Stomach smooth muscle (tissue), 2 donors: ENCODE measurements around the gene ANXA4.
A peak's percentile ranks its signal among the peaks of the same experiment; 100 is the strongest.

Experiments
- H3K27ac ChIP-seq: one replicate; pipeline ENCODE4 v1.7.0; 2013; ENCODE audit warnings: mild to moderate bottlenecking, low read length, inconsistent platforms
- H3K27me3 ChIP-seq, 2 donors: one replicate each; pipeline ENCODE4 v1.7.0; 2013; ENCODE audit warnings: low read length in 2 of 2; ENCODE audit not compliant: insufficient read depth in 2 of 2, control insufficient read depth in 1 of 2
- H3K36me3 ChIP-seq, 2 donors: one replicate each; pipeline ENCODE4 v1.7.0; 2013; ENCODE audit warnings: low read length in 2 of 2; ENCODE audit not compliant: control insufficient read depth in 2 of 2, insufficient read depth in 2 of 2
- H3K4me1 ChIP-seq: one replicate; pipeline ENCODE4 v1.7.0; 2013; ENCODE audit warnings: low read length; ENCODE audit not compliant: control insufficient read depth, insufficient read depth
- H3K4me3 ChIP-seq, 2 donors: one replicate each; pipeline ENCODE4 v1.7.0; 2013; ENCODE audit warnings: low read length in 2 of 2
- H3K9ac ChIP-seq, 2 donors: one replicate each; pipeline ENCODE4 v1.7.0; 2013; ENCODE audit warnings: low read length in 2 of 2, mild to moderate bottlenecking in 1 of 2
- H3K9me3 ChIP-seq, 2 donors: one replicate each; pipeline ENCODE4 v1.7.0; 2013; ENCODE audit warnings: low read length in 2 of 2; ENCODE audit not compliant: control insufficient read depth in 2 of 2
- donor health status: healthy.
- donor health status: Pancreatic carcinoma.

Gene ANXA4

DNA sequence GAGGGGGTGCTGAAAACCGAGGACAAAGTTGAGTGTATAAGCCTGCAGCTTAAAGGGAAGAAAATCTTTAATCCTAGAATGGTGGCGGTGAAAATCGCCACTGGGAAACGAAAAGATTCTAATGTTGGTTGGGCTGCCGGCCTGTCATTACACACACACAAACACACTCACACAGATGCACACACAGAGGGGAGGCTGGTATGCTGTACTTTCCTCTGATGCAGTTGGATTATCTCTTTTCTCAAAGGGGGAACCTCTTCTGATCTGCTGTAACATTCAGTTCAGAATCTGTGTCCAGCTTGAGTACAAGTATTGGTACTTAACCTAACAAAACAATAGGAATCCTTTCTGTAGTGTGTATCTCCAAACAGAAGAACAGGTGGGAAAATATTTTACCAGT, 39.0 kb downstream of the ANXA4 start:
- H3K9ac ChIP-seq, result no peak overlapping the region
- H3K4me3 ChIP-seq, result no peak overlapping the region
- H3K27me3 ChIP-seq, result no peaks in the 10 kb centered on the region
- peaks cover 4% of the 10 kb centered on the region for H3K4me1 ChIP-seq
- no peaks in the 10 kb centered on the region for H3K9me3 ChIP-seq
- no peak overlapping the region for H3K27ac ChIP-seq
- no peaks in the 10 kb centered on the region for H3K36me3 ChIP-seq

DNA sequence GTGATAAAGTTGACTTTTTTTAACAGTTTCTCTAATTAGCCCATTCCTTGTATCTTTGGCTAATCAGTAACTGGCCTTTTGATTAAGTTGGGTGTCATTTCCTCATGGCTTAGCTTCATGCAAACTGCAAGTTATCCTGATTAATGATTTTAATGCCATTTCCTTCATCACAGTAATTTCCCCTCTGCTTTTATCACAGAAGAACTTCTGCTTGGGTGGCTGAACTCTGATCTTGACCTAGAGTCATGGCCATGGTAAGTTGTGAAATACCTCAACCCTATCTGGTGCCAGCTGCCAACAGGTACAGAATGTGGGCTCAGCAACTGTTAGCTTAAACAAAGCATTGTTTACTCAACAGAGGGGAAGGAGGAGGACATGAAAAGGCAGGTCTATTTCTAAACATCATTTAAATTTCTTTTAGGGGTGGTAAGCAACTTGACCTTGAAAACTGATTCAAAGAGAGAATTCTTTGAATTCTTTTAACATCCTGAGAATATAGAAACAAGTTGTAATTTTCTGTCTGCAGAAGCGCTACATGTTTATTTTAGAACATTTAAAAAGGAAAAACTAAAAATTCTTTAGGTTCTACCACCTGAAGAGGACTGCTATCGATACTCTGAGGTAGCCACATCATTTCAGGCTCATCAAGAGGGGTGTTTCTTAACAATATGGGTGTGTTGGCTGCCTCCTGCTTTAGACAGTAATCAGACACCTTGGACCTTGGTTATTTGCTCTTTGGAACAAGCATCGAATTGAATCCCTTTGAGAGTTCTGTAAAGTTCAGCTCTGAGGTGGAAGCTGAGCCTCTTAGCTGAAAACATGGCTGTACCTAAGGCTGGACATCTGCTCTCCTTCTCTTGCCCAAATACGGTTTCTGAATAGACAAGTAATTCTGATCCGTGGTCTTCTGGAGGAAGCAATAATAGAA, 39.7 kb downstream of the ANXA4 start:
- H3K4me3 ChIP-seq, result no peak overlapping the region
- H3K27me3 ChIP-seq, result no peaks in the 10 kb centered on the region
- H3K9me3 ChIP-seq, result no peaks in the 10 kb centered on the region
- H3K9ac ChIP-seq, result no peak overlapping the region
- peaks cover 4% of the 10 kb centered on the region for H3K4me1 ChIP-seq
- no peak overlapping the region for H3K27ac ChIP-seq
- no peaks in the 10 kb centered on the region for H3K36me3 ChIP-seq

DNA sequence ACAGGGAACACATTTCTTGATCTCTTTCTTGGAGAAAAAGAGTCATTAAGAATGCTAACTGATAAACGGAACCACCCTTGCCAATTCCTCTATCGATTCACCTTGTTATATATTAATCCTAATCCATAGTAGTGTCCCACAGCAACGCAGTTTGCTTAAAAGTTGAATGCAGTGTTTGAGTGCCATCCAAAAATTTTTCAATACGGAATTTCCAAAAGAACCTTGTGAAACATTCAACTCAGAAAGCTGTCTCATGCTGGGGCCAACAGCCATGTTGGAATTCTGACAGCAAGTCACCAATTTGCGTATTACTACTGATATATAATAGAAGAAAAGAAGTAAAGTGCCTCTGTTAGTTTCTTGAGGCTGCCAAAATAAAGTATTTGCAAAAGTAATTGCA, 42.3 kb downstream of the ANXA4 start:
- peaks cover 4 to 5% of the 10 kb centered on the region in 2 donors for H3K36me3 ChIP-seq
- no peaks in the 10 kb centered on the region for H3K27me3 ChIP-seq
- no peak overlapping the region for H3K9ac ChIP-seq
- no peak overlapping the region for H3K4me3 ChIP-seq
- no peak overlapping the region for H3K27ac ChIP-seq
- no peaks in the 10 kb centered on the region for H3K9me3 ChIP-seq
- H3K4me1 ChIP-seq, result peaks cover 5% of the 10 kb centered on the region

DNA sequence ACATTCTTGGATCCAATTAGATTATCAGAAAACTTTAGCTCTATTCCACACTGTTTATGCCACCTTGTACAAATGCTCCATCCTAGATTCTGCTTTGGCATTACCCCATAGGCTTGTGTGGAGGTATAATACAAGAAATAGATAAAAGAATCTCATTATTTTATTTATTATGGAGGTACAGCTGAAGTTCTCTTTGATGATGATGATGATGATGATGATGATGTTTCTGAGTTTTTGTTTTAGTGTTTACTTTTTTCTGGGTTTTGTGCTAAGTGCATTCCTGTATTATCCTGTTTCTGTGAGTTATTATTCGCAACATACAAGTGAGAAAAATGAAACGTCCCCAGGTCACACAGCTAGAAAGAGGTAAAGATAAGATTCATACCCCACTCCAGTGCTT, 43.4 kb downstream of the ANXA4 start:
- no peaks in the 10 kb centered on the region for H3K9me3 ChIP-seq
- H3K36me3 ChIP-seq, result peaks cover 4 to 5% of the 10 kb centered on the region in 2 donors
- H3K4me3 ChIP-seq, result no peak overlapping the region
- no peaks in the 10 kb centered on the region for H3K27me3 ChIP-seq
- no peak overlapping the region for H3K27ac ChIP-seq
- peaks cover 10% of the 10 kb centered on the region for H3K4me1 ChIP-seq
- no peak overlapping the region for H3K9ac ChIP-seq

DNA sequence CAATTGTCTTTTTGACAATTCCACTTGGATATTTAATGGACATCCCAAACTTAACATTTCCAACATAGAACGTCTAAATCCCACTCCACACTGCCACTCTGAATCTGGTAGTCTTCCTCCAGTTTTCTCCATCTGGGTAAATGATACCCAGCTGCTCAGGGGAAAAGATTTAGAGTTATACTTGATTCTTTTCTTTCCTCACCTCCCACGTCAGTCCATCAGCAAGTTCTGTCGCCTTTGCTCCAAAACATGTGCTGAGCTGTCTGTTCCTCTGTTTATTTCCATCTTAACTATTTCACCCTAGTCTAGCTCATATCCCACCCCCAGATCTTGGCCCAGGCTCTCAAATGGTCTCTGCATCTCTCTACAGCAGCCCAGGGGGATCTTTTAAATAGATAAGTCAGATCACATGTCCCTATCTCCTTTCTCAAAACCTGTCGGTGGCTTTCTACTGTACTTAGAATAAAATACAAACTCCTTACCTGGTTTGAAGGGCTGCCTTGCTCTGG, 44.2 kb downstream of the ANXA4 start:
- H3K27ac ChIP-seq, result no peak overlapping the region

DNA sequence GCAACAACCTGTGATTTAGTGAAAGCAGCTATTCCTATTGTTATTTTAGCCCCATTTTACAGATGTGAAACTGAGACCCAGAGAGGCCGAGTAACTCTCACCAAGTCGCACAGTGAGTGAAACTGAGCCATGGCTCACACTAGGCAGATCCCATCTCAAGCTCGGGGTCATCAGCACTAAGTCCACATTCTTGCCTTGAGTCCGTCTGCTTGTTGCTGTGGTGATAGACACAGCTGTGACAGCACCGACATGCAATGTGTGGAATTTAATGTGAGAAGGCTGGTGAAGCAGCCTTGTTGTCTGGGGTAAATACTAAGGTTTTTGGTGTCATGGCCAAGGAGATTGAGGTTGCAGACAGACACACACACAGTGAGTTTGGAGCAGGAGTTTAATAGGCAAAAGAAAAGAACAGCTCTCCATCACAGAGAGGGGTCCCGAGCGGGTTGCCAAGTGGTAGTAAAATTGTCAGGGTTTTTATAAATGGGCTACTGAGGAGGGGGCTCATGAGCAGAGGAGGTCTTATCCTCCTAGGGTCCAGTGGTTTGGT, 47.3 kb downstream of the ANXA4 start:
- Histone ChIP-seq H3K36me3 (peaks cover 4 to 5% of the 10 kb centered on the region in 2 donors), H3K9me3 (no peaks in the 10 kb centered on the region), H3K4me3 (no peak overlapping the region), H3K9ac (no peak overlapping the region), H3K4me1 (peaks cover 12% of the 10 kb centered on the region), H3K27me3 (no peaks in the 10 kb centered on the region), H3K27ac (peak overlapping the region; percentile 18)

More for the DNA sequence above, 44.2 kb downstream of the ANXA4 start:
- peaks cover 12% of the 10 kb centered on the region for H3K4me1 ChIP-seq
- H3K4me3 ChIP-seq, result no peak overlapping the region
- no peaks in the 10 kb centered on the region for H3K9me3 ChIP-seq
- H3K27me3 ChIP-seq, result no peaks in the 10 kb centered on the region
- H3K36me3 ChIP-seq, result peaks cover 4 to 5% of the 10 kb centered on the region in 2 donors
- no peak overlapping the region for H3K9ac ChIP-seq

DNA sequence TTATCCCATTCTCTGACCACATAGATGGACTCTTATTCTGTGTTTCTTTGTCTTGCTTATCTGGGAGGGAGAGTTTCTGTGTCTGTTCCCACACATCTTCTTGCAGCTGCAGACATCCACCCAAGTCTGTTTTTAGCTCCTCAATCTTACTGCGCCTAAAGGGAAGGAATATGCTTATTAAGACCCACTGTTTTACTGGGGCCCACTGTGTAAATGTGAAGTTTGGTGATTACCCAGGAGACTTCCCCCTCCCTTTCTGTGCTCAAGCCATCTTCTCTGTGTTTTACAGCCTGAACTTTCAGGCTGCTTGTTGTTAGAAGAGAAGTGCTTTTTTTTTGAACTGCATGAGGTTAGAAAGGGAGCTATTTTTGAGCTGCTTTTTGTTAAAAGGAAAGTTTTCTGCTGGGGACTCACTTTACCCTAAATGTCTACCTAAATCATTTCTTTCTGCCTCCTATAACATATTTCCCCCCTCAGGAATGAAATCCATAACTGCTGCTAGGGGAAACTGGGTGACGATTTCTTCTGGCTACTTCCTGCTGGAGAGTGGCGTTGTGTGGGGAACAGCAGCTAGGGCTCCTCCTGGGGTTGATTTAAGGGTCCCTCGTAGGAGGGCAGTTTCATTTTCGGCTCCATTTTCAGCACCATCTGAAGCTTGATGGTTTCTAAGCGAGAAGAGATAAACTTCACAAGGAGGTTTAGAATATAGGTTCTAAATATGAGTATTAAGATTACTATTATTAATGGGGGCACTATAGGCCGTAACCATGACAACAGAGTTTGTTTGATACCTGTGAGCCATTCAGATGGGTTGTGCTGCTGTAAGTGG, 48.1 kb downstream of the ANXA4 start:
- no peaks in the 10 kb centered on the region for H3K27me3 ChIP-seq
- H3K36me3 ChIP-seq, result peaks cover 4 to 5% of the 10 kb centered on the region in 2 donors
- H3K9ac ChIP-seq, result peak overlapping the region; percentile 35 to 55
- peak overlapping the region; percentile 18 for H3K27ac ChIP-seq
- peak overlapping the region; percentile 58 for H3K4me3 ChIP-seq
- peaks cover 12% of the 10 kb centered on the region for H3K4me1 ChIP-seq
- H3K9me3 ChIP-seq, result no peaks in the 10 kb centered on the region

DNA sequence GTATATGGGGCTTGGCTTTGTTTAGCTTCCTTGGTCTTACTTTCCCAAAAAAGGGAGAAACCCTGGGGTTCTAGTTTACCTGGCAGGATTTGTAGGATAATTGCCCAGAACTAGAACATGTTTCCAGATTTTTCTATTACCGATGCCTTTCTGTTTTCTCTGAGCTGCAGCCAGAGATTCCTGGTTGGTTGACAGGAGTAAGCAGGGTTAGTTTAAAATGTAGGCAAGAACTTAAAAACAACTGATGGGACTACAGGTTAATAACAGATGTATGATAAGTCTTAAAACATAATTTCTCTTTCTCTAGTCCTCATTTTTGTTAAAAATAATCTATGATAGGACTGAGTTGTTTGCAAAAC, 48.6 kb downstream of the ANXA4 start:
- H3K9ac ChIP-seq, result peak overlapping the region; percentile 35 to 55
- no peaks in the 10 kb centered on the region for H3K9me3 ChIP-seq
- H3K27me3 ChIP-seq, result no peaks in the 10 kb centered on the region
- H3K4me3 ChIP-seq, result peak overlapping the region; percentile 58
- peaks cover 4 to 5% of the 10 kb centered on the region in 2 donors for H3K36me3 ChIP-seq
- H3K4me1 ChIP-seq, result peaks cover 12% of the 10 kb centered on the region
- peak overlapping the region; percentile 18 for H3K27ac ChIP-seq

DNA sequence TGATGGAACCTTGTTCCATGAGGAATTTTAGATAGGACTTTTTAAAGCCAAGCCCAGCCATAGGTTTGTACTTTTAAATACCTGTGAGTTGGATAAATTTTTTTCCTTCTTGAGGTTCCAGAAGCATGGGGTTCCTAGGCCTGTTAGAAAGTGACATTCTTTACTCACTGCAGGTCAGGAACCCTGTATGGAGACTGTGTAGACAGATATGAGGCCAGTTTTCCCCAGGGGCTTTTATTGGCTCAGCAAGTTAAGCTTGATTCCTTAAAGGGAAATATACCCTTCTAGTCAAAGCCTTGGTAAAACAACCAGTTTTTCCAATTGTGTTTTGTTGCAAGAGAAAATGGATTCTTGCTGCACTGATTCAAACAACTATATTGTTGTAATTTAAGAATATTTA, 49.1 kb downstream of the ANXA4 start:
- no peaks in the 10 kb centered on the region for H3K9me3 ChIP-seq
- no peak overlapping the region for H3K4me3 ChIP-seq
- peaks cover 4 to 5% of the 10 kb centered on the region in 2 donors for H3K36me3 ChIP-seq
- no peak overlapping the region for H3K9ac ChIP-seq
- peaks cover 12% of the 10 kb centered on the region for H3K4me1 ChIP-seq
- no peaks in the 10 kb centered on the region for H3K27me3 ChIP-seq
- H3K27ac ChIP-seq, result no peak overlapping the region

DNA sequence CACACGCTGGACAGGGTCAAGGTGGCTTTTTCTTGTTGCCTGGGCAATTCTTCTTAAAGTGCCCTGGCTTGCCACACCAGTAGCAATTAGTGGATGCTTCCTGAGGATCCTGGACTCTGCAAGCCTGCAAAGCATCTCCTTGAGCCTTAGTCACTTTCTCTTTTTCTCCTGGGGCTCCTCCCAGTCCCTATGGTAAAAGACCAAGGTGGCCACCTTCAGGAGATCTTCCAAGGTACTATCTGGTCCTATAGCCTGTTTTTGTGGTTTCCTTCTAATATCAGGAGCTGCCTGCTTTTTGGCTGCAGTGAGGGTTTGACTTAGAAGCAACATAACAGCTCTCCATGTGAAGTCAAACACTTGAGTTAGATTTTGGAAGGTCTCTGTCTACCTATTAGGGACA, 54.2 kb downstream of the ANXA4 start:
- Histone ChIP-seq H3K9ac (no peak overlapping the region), H3K36me3 (no peaks in the 10 kb centered on the region), H3K27me3 (no peaks in the 10 kb centered on the region), H3K9me3 (no peaks in the 10 kb centered on the region), H3K4me1 (peaks cover 2% of the 10 kb centered on the region), H3K4me3 (no peak overlapping the region), H3K27ac (no peak overlapping the region)
